ENCODE measurements around the gene PPM1G.

DNA sequence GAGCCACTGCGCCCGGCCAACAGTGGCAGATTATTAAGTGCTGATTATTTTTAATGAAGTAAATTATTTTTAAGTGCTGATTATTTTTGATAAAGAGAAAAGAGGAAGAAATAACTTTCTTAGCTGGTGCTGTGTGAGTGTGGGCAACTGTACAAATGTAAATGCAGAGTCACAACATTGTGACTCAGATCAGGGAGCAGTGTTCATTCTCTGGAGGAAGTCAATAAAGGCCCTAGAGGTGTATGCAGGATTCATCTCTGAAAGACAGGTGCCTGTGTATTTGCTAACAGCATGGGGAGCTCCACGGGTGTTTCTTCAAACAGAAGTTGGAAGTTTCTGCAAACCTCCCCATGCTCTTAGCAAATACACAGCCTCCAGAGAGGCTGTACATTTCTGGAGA lies 39.0 kb upstream of the PPM1G start:
- TF ChIP-seq POLR2A (IDR thresholded peaks at IDR 0.05; ENCODE audit: low read depth, low read length) (no peak), POLR2AphosphoS5 (IDR thresholded peaks at IDR 0.05; ENCODE audit: low read depth, low read length) (no peak), TAF1 (IDR thresholded peaks at IDR 0.05; ENCODE audit: borderline replicate concordance, low read depth, low read length) (no peak)
